ENCODE results near the gene BACE1.

DNA sequence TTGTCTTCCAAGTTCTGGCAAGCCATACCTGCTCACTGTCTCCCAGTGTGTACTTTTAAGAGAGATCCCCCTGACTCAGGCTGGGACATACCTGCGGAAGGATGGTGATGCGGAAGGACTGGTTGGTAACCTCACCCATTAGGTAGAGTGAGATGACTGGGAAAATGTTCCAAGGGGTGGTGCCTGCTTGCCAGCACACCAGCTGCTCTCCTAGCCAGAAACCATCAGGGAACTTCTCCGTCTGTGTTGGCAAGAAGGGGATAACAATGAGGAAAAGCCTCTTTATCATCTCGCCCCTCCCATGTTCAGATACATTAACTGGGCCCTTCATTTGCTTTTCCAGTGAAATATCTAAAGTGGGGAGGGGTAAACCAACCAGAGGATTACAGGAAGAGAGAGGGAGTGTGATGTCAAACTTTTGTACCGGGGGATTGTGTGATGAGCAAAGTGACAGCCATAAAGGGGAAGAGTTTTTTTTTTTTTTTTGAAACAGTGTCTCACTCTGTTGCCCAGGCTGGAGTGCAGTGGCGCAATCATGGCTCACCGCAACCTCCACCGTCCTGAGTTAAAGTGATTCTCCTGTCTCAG, 25.2 kb downstream of the BACE1 start, which contains the start of gene BACE1-AS:
- TF ChIP-seq, protein P1, sequence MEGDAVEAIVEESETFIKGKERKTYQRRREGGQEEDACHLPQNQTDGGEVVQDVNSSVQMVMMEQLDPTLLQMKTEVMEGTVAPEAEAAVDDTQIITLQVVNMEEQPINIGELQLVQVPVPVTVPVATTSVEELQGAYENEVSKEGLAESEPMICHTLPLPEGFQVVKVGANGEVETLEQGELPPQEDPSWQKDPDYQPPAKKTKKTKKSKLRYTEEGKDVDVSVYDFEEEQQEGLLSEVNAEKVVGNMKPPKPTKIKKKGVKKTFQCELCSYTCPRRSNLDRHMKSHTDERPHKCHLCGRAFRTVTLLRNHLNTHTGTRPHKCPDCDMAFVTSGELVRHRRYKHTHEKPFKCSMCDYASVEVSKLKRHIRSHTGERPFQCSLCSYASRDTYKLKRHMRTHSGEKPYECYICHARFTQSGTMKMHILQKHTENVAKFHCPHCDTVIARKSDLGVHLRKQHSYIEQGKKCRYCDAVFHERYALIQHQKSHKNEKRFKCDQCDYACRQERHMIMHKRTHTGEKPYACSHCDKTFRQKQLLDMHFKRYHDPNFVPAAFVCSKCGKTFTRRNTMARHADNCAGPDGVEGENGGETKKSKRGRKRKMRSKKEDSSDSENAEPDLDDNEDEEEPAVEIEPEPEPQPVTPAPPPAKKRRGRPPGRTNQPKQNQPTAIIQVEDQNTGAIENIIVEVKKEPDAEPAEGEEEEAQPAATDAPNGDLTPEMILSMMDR (IDR thresholded peaks at IDR 0.05), result no peak
- TF ChIP-seq POLR2A (IDR thresholded peaks at IDR 0.05), result no peak

Data from testis (tissue), 2 donors.